ENCODE measurements around the gene ANAPC16.

DNA sequence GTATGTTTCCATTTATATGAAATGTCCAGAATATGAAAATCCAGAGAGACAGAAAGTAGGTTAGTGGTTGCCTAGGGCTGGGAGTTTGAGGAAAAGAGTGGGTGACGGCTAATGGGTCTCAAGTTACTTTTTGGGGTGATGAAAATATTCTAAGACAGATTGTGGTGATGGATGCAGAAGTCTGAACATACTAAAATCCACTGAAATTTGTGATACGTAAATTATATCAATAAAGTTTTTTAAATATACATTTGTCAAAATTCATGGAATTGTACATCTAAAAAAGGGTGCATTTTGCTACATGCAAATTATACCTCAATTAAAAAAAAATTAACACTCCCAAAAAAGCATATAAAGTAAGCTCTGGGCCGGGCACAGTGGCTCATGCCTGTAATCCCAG lies 67.3 kb downstream of the ANAPC16 start:
- no peak for TF ChIP-seq FOXP2 (optimal IDR thresholded peaks at IDR 0.05; ENCODE audit: control extremely low read depth, extremely low read length, insufficient read depth)
- TF ChIP-seq POLR2AphosphoS5 (IDR thresholded peaks at IDR 0.05; ENCODE audit: borderline replicate concordance, low read depth, low read length) = no peak
- no peak for TF ChIP-seq EZH2 (IDR thresholded peaks at IDR 0.05)

Measured in SK-N-MC (cell line).